Measurements from ENCODE around the gene ZNF530. TPM values are rescaled to one million over a fixed set of nuclear protein-coding genes. Genes with fewer than 3 reads are reported as not detected.

The ZNF530 gene
- total and polyA plus RNA-seq, 7 experiments from 2014 or later: 2.0 to 10.9 (median 7.1) TPM

GRCh38 chr19:57641715-57642234 is 42.1 kb downstream of the ZNF530 start:
- Histone ChIP-seq H3K9me3 (ENCODE audit: control insufficient read depth in 2 of 3, low read length in 3 of 3) (peaks cover 9 to 89% (median 44%) of the 10 kb centered on the region in 3 experiments), H3K27me3 (ENCODE audit: control insufficient read depth in 2 of 2, insufficient read depth in 2 of 2, low read length in 2 of 2) (no peaks in the 10 kb centered on the region), H3K36me3 (ENCODE audit: control insufficient read depth in 2 of 3, insufficient read depth in 3 of 3, low read length in 3 of 3) (peaks cover 27 to 63% (median 32%) of the 10 kb centered on the region in 3 experiments), H3K4me3 (ENCODE audit: low read length) (peak overlapping the region; percentile 5), H3K27ac (ENCODE audit: low read depth, low read length) (no peak overlapping the region), H3K4me1 (ENCODE audit: control insufficient read depth in 2 of 2, insufficient read depth in 2 of 2, low read length in 2 of 2) (no peaks in the 10 kb centered on the region)
- DNase-seq: no peak
- Mint-ChIP-seq H3K27me3 (no peaks in the 10 kb centered on the region), H3K9me3 (peaks cover 19 to 97% (median 82%) of the 10 kb centered on the region in 11 donors), H3K36me3 (peaks cover 42 to 78% (median 74%) of the 10 kb centered on the region in 5 donors), H3K4me1 (no peaks in the 10 kb centered on the region), H3K4me3 (no peak overlapping the region), H3K27ac (no peak overlapping the region)
- intact Hi-C loops (cut with micrococcal nuclease): no loop called here
- CTCF ChIA-PET: no interaction called here
- POLR2A ChIA-PET: interaction anchor here (0.6 kb wide), 1 partner anchor 274 kb away, joined by 3 read pairs; no protein-coding TSS in a partner anchor
- no peak for ATAC-seq

GRCh38 chr19:57642396-57643046 is 42.8 kb downstream of the ZNF530 start:
- H3K4me3 Mint-ChIP-seq: no peak overlapping the region
- intact Hi-C loops (cut with micrococcal nuclease): no loop called here
- no peak for DNase-seq
- CTCF ChIA-PET: no interaction called here
- Histone ChIP-seq H3K9me3 (ENCODE audit: control insufficient read depth in 2 of 3, low read length in 3 of 3) (peaks cover 2 to 87% (median 37%) of the 10 kb centered on the region in 3 experiments), H3K27ac (ENCODE audit: low read depth, low read length) (no peak overlapping the region), H3K4me3 (ENCODE audit: low read length) (peak overlapping the region; percentile 5), H3K36me3 (ENCODE audit: control insufficient read depth in 2 of 3, insufficient read depth in 3 of 3, low read length in 3 of 3) (peaks cover 27 to 56% (median 31%) of the 10 kb centered on the region in 3 experiments), H3K27me3 (ENCODE audit: control insufficient read depth in 2 of 2, insufficient read depth in 2 of 2, low read length in 2 of 2) (no peaks in the 10 kb centered on the region), H3K4me1 (ENCODE audit: control insufficient read depth in 2 of 2, insufficient read depth in 2 of 2, low read length in 2 of 2) (no peaks in the 10 kb centered on the region)
- no peak for ATAC-seq
- H3K9me3 Mint-ChIP-seq: peaks cover 15 to 97% (median 77%) of the 10 kb centered on the region in 11 donors
- no peaks in the 10 kb centered on the region for H3K27me3 Mint-ChIP-seq
- POLR2A ChIA-PET: no interaction called here
- H3K27ac Mint-ChIP-seq: no peak overlapping the region
- no peaks in the 10 kb centered on the region for H3K4me1 Mint-ChIP-seq
- H3K36me3 Mint-ChIP-seq: peaks cover 36 to 71% (median 67%) of the 10 kb centered on the region in 5 donors

GRCh38 chr19:57643734-57644133 is 44.0 kb downstream of the ZNF530 start:
- H3K4me1 Mint-ChIP-seq: no peaks in the 10 kb centered on the region
- ChIA-PET CTCF (interaction anchor here (0.6 to 0.7 kb wide), 2 partner anchors 165 to 521 kb away, joined by 3 to 4 read pairs; no protein-coding TSS in a partner anchor), POLR2A (interaction anchor here (0.9 kb wide), 1 partner anchor 84 kb away, joined by 3 read pairs; the partner anchor contains the start of gene ZNF671)
- Histone ChIP-seq H3K27ac (ENCODE audit: low read depth, low read length) (no peak overlapping the region), H3K9me3 (ENCODE audit: control insufficient read depth in 2 of 3, low read length in 3 of 3) (peaks cover 0 to 82% (median 33%) of the 10 kb centered on the region in 3 experiments), H3K27me3 (ENCODE audit: control insufficient read depth in 2 of 2, insufficient read depth in 2 of 2, low read length in 2 of 2) (no peaks in the 10 kb centered on the region), H3K4me3 (ENCODE audit: low read length) (no peak overlapping the region), H3K36me3 (ENCODE audit: control insufficient read depth in 2 of 3, insufficient read depth in 3 of 3, low read length in 3 of 3) (peaks cover 21 to 44% (median 29%) of the 10 kb centered on the region in 3 experiments), H3K4me1 (ENCODE audit: control insufficient read depth in 2 of 2, insufficient read depth in 2 of 2, low read length in 2 of 2) (no peaks in the 10 kb centered on the region)
- no peak for ATAC-seq
- DNase-seq: no peak
- H3K27ac Mint-ChIP-seq: no peak overlapping the region
- no peak overlapping the region for H3K4me3 Mint-ChIP-seq
- H3K36me3 Mint-ChIP-seq: peaks cover 28 to 59% (median 55%) of the 10 kb centered on the region in 5 donors
- intact Hi-C loops (cut with micrococcal nuclease): no loop called here
- no peaks in the 10 kb centered on the region for H3K27me3 Mint-ChIP-seq
- peaks cover 15 to 97% (median 76%) of the 10 kb centered on the region in 11 donors for H3K9me3 Mint-ChIP-seq

- Histone ChIP-seq H3K36me3 (ENCODE audit: control insufficient read depth in 2 of 3, insufficient read depth in 3 of 3, low read length in 3 of 3) (no peaks in the 10 kb centered on the region), H3K9me3 (ENCODE audit: control insufficient read depth in 2 of 3, low read length in 3 of 3) (peaks cover 0 to 68% (median 4%) of the 10 kb centered on the region in 3 experiments), H3K27ac (ENCODE audit: low read depth, low read length) (no peak overlapping the region), H3K4me1 (ENCODE audit: control insufficient read depth in 2 of 2, insufficient read depth in 2 of 2, low read length in 2 of 2) (no peaks in the 10 kb centered on the region), H3K4me3 (ENCODE audit: low read length) (no peak overlapping the region), H3K27me3 (ENCODE audit: control insufficient read depth in 2 of 2, insufficient read depth in 2 of 2, low read length in 2 of 2) (no peaks in the 10 kb centered on the region)
- DNase-seq: no peak
- no peak for ATAC-seq
- Mint-ChIP-seq H3K4me1 (peaks cover 0 to 7% (median 0%) of the 10 kb centered on the region in 7 donors), H3K27me3 (peaks cover 0 to 19% (median 5%) of the 10 kb centered on the region in 5 donors), H3K36me3 (peaks cover 4 to 34% (median 15%) of the 10 kb centered on the region in 5 donors), H3K9me3 (peaks cover 22 to 89% (median 51%) of the 10 kb centered on the region in 11 donors), H3K4me3 (no peak overlapping the region), H3K27ac (no peak overlapping the region)
- intact Hi-C loops (cut with micrococcal nuclease): no loop called here
- POLR2A ChIA-PET: no interaction called here
- CTCF ChIA-PET: no interaction called here
Measured at GRCh38 chr19:57648331-57649003, 48.8 kb downstream of the ZNF530 start.

- peaks cover 0 to 45% (median 17%) of the 10 kb centered on the region in 5 donors for H3K36me3 Mint-ChIP-seq
Measured at GRCh38 chr19:57651654-57651996, 51.9 kb downstream of the ZNF530 start.

GRCh38 chr19:57653689-57654088 is 54.0 kb downstream of the ZNF530 start:
- H3K36me3 Mint-ChIP-seq: peaks cover 0 to 51% (median 17%) of the 10 kb centered on the region in 5 donors
- H3K4me3 Mint-ChIP-seq: no peak overlapping the region
- no peak for ATAC-seq
- H3K27me3 Mint-ChIP-seq: peaks cover 0 to 61% (median 39%) of the 10 kb centered on the region in 5 donors
- H3K4me1 ChIP-seq (ENCODE audit: control insufficient read depth in 2 of 2, insufficient read depth in 2 of 2, low read length in 2 of 2): no peaks in the 10 kb centered on the region
- H3K9me3 Mint-ChIP-seq: peaks cover 30 to 88% (median 61%) of the 10 kb centered on the region in 11 donors
- no peak overlapping the region for H3K27ac Mint-ChIP-seq
- H3K27me3 ChIP-seq (ENCODE audit: control insufficient read depth in 2 of 2, insufficient read depth in 2 of 2, low read length in 2 of 2): no peaks in the 10 kb centered on the region
- H3K9me3 ChIP-seq (ENCODE audit: control insufficient read depth in 2 of 3, low read length in 3 of 3): peaks cover 0 to 45% (median 0%) of the 10 kb centered on the region in 3 experiments
- no peaks in the 10 kb centered on the region for H3K36me3 ChIP-seq (ENCODE audit: control insufficient read depth in 2 of 3, insufficient read depth in 3 of 3, low read length in 3 of 3)
- POLR2A ChIA-PET: no interaction called here
- peaks cover 0 to 7% (median 0%) of the 10 kb centered on the region in 7 donors for H3K4me1 Mint-ChIP-seq
- DNase-seq: no peak
- no peak overlapping the region for H3K27ac ChIP-seq (ENCODE audit: low read depth, low read length)
- CTCF ChIA-PET: no interaction called here
- H3K4me3 ChIP-seq (ENCODE audit: low read length): no peak overlapping the region
- intact Hi-C loops (cut with micrococcal nuclease): no loop called here

More at GRCh38 chr19:57651654-57651996, 51.9 kb downstream of the ZNF530 start:
- peaks cover 0 to 58% (median 0%) of the 10 kb centered on the region in 3 experiments for H3K9me3 ChIP-seq (ENCODE audit: control insufficient read depth in 2 of 3, low read length in 3 of 3)
- H3K4me1 ChIP-seq (ENCODE audit: control insufficient read depth in 2 of 2, insufficient read depth in 2 of 2, low read length in 2 of 2): no peaks in the 10 kb centered on the region
- Mint-ChIP-seq H3K9me3 (peaks cover 35 to 92% (median 64%) of the 10 kb centered on the region in 11 donors), H3K4me3 (no peak overlapping the region), H3K4me1 (peaks cover 0 to 7% (median 0%) of the 10 kb centered on the region in 7 donors), H3K27ac (no peak overlapping the region), H3K27me3 (peaks cover 0 to 50% (median 29%) of the 10 kb centered on the region in 5 donors)
- DNase-seq: no peak
- H3K36me3 ChIP-seq (ENCODE audit: control insufficient read depth in 2 of 3, insufficient read depth in 3 of 3, low read length in 3 of 3): no peaks in the 10 kb centered on the region
- no peak for ATAC-seq
- no peaks in the 10 kb centered on the region for H3K27me3 ChIP-seq (ENCODE audit: control insufficient read depth in 2 of 2, insufficient read depth in 2 of 2, low read length in 2 of 2)
- intact Hi-C loops (cut with micrococcal nuclease): no loop called here
- no peak overlapping the region for H3K27ac ChIP-seq (ENCODE audit: low read depth, low read length)
- H3K4me3 ChIP-seq (ENCODE audit: low read length): no peak overlapping the region
- POLR2A ChIA-PET: no interaction called here
- CTCF ChIA-PET: no interaction called here
